Lung (tissue), 12 donors: ENCODE measurements around the gene PHACTR1. TPM values are rescaled to one million over a fixed set of nuclear protein-coding genes. Genes with fewer than 3 reads are reported as not detected.

Experiments
- ATAC-seq: fragments of 200-7000 bp; cut with Tn5 transposase; one replicate; pipeline ENCODE4 v1.9.1; 2020; ENCODE audit warnings: moderate number of reproducible peaks; ENCODE audit not compliant: insufficient read depth, low FRiP score
- DNase-seq, 3 donors: peaks; one replicate each; pipeline ENCODE4 v3.0.0-alpha.2; 2013 to 2017
- H3K27ac ChIP-seq, 2 donors: one replicate each; pipeline ENCODE4 v1.5.1; 2013; ENCODE audit warnings: mild to moderate bottlenecking in 2 of 2, moderate library complexity in 2 of 2, control low read depth in 1 of 2, inconsistent platforms in 1 of 2, low read depth in 1 of 2, low read length in 1 of 2
- H3K27me3 ChIP-seq, 3 donors: one replicate each; pipeline ENCODE4 v1.5.1; 2013; ENCODE audit warnings: low read length in 2 of 3; ENCODE audit not compliant: control insufficient read depth in 3 of 3, insufficient read depth in 3 of 3
- H3K36me3 ChIP-seq, 4 donors: one replicate each; pipeline ENCODE4 v1.5.1; 2013; ENCODE audit warnings: low read length in 4 of 4, mild to moderate bottlenecking in 1 of 4, moderate library complexity in 1 of 4; ENCODE audit not compliant: control insufficient read depth in 4 of 4, insufficient read depth in 4 of 4
- H3K4me1 ChIP-seq, 5 donors: one replicate each; pipeline ENCODE4 v1.5.1; 2013; ENCODE audit warnings: low read length in 5 of 5, mild to moderate bottlenecking in 2 of 5, moderate library complexity in 1 of 5; ENCODE audit not compliant: control insufficient read depth in 5 of 5, insufficient read depth in 5 of 5
- H3K4me3 ChIP-seq: one replicate; pipeline ENCODE4 v1.5.1; 2013; ENCODE audit warnings: mild to moderate bottlenecking, control low read depth, moderate library complexity
- H3K9ac ChIP-seq, 2 donors: one replicate each; pipeline ENCODE4 v1.5.1; 2013; ENCODE audit warnings: low read length in 2 of 2, control low read depth in 1 of 2; ENCODE audit not compliant: insufficient read depth in 1 of 2
- H3K9me3 ChIP-seq, 4 donors: one replicate each; pipeline ENCODE4 v1.5.1; 2013; ENCODE audit warnings: low read length in 3 of 4, mild to moderate bottlenecking in 1 of 4, moderate library complexity in 1 of 4; ENCODE audit not compliant: control insufficient read depth in 4 of 4, insufficient read depth in 3 of 4
- WGBS, 2 donors: extraction: QIAGEN DNeasy Blood & Tissue Kit; methylation state at CpG; one replicate each; pipeline ENCODE4 v1.1.7; 2013; 5-methylcytosine and 5-hydroxymethylcytosine counted together
- polyA plus RNA-seq, 2 donors: library from polyadenylated mRNA; stranded (reverse); fragments of 200-250 nt; gene quantifications; one replicate each; pipeline ENCODE4 v1.2.1, GENCODE V29; 2013
- total RNA-seq, 2 donors: library from RNA; depleted of rRNA in 1 of 2; stranded (reverse); fragments of >200 nt in 1 of 2; gene quantifications; one replicate each; pipeline ENCODE4 v1.2.1, GENCODE V29; 2014 to 2021
- TF ChIP-seq, protein P1 (sequence below): IDR thresholded peaks from 2 replicates; pipeline ENCODE4 v1.5.1; 2012; ENCODE audit warnings: mild to moderate bottlenecking; ENCODE audit errors: control extremely low read depth, extremely low read depth
- donor health status: control.
- donor health status: control.
- donor health status: Bipolar disorder and iron deficiency.
- donor health status: healthy.
- donor health status: DM: yes; HTN: yes; CAD: no.

The PHACTR1 gene
- total and polyA plus RNA-seq, 4 donors = 16.3 to 58.8 (median 41.9) TPM

DNA sequence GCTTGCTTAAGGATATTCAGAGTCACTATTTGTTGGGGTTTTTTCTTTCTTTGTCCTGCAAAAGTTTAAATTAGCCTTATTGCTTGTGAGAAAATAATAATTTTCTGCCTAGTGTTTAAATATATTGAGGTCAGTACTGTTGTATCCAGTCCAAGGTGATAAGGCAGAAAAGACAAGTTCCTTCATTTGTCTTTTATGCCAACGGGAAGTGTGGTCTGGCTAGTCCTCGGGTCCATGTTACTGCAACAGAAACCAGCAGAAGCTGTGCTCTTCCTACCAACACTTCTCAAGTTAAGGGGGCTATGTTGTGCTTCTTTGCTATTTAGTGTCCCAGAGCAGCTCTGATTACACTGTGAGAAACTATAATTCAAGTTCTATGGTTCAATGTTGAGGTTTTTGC, 310.6 kb downstream of the PHACTR1 start:
- 23 to 33% methylated on average over 2 of the region's 2 CpGs for WGBS, 2 donors
- TF ChIP-seq, protein P1, sequence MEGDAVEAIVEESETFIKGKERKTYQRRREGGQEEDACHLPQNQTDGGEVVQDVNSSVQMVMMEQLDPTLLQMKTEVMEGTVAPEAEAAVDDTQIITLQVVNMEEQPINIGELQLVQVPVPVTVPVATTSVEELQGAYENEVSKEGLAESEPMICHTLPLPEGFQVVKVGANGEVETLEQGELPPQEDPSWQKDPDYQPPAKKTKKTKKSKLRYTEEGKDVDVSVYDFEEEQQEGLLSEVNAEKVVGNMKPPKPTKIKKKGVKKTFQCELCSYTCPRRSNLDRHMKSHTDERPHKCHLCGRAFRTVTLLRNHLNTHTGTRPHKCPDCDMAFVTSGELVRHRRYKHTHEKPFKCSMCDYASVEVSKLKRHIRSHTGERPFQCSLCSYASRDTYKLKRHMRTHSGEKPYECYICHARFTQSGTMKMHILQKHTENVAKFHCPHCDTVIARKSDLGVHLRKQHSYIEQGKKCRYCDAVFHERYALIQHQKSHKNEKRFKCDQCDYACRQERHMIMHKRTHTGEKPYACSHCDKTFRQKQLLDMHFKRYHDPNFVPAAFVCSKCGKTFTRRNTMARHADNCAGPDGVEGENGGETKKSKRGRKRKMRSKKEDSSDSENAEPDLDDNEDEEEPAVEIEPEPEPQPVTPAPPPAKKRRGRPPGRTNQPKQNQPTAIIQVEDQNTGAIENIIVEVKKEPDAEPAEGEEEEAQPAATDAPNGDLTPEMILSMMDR = no peak
- H3K27ac ChIP-seq = no peak overlapping the region
- H3K27me3 ChIP-seq = no peaks in the 10 kb centered on the region
- no peak overlapping the region for H3K4me3 ChIP-seq
- no peak overlapping the region for H3K9ac ChIP-seq
- no peaks in the 10 kb centered on the region for H3K36me3 ChIP-seq
- H3K4me1 ChIP-seq = peaks cover 0 to 20% (median 0%) of the 10 kb centered on the region in 5 donors
- ATAC-seq (no peak), DNase-seq (no peak)
- H3K9me3 ChIP-seq = no peaks in the 10 kb centered on the region

DNA sequence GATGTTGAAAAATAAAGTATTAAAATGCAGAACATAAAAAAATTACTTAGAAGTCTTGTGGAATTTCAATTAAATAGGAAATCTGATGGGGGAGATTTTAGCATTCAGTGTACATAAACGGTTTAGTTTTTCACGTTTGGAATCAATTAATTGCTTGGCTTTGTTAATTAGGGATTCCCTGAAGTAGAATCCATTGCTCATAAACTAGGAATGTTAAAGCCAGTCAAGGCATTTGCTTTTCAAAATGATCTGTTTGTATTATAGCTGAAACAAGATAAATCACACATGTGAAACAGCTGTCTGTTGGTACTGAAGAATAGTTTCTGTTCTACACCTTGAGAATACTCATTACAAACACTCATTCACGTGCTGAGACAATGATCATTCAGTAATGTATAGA, 313.8 kb downstream of the PHACTR1 start:
- Histone ChIP-seq H3K36me3 (no peaks in the 10 kb centered on the region), H3K9me3 (no peaks in the 10 kb centered on the region), H3K27me3 (no peaks in the 10 kb centered on the region), H3K9ac (no peak overlapping the region), H3K27ac (no peak overlapping the region), H3K4me3 (no peak overlapping the region), H3K4me1 (peaks cover 0 to 14% (median 0%) of the 10 kb centered on the region in 5 donors)
- DNase-seq (no peak), ATAC-seq (no peak)
- TF ChIP-seq, protein P1 = no peak
- 26 to 27% methylated on average over 3 of the region's 3 CpGs for WGBS, 2 donors

DNA sequence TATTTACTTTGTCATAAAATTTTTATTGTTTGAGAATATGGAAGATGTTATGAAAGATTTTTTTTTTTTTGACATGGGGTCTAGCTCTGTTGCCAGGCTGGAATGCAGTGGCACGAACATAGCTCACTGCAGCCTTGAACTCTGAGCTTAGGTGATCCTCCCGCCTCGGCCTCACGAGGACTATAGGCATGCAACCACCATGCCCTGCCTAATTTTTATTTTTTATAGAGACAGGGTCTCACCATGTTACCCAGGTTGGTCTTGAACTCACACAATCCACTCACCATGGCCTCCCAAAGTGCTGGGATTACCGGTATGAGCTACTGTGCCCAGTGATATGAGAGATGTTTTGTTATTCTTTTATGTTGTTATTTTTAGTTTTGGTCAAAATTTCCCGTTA, 316.0 kb downstream of the PHACTR1 start:
- Histone ChIP-seq H3K4me3 (no peak overlapping the region), H3K4me1 (peaks cover 0 to 17% (median 0%) of the 10 kb centered on the region in 5 donors), H3K9ac (no peak overlapping the region), H3K27ac (no peak overlapping the region), H3K27me3 (no peaks in the 10 kb centered on the region), H3K9me3 (no peaks in the 10 kb centered on the region), H3K36me3 (no peaks in the 10 kb centered on the region)
- 66 to 78% methylated on average over 6 of the region's 6 CpGs for WGBS, 2 donors
- DNase-seq (no peak), ATAC-seq (no peak)
- TF ChIP-seq, protein P1 = no peak

DNA sequence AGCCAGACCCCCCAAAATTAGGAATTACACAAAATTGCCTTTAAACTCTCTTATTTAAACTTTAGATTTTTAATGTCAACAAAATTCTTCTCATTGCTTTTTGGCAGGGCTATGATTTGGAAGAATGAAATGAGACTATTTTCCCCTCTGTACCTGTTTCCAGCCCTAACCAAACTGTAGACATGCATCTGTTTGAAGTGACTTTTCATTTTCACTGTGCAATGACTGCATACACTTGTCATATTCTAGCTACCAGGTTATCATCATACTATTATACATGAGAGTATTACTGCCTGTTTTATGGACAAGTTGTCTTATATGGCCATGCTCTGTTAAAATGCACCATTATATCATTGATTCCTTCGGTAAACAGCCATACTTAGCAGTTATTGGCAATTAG, 316.6 kb downstream of the PHACTR1 start:
- no peak overlapping the region for H3K4me3 ChIP-seq
- H3K27me3 ChIP-seq = no peaks in the 10 kb centered on the region
- H3K27ac ChIP-seq = no peak overlapping the region
- H3K36me3 ChIP-seq = no peaks in the 10 kb centered on the region
- ATAC-seq (no peak), DNase-seq (no peak)
- peaks cover 0 to 22% (median 4%) of the 10 kb centered on the region in 5 donors for H3K4me1 ChIP-seq
- WGBS, 2 donors = 97 to 98% methylated on average over 1 of the region's 1 CpG
- H3K9me3 ChIP-seq = no peaks in the 10 kb centered on the region
- TF ChIP-seq, protein P1 = no peak
- no peak overlapping the region for H3K9ac ChIP-seq
